ENCODE measurements around the gene GATA5. TPM values are rescaled to one million over a fixed set of nuclear protein-coding genes. Genes with fewer than 3 reads are reported as not detected.

Gene GATA5
- total RNA-seq, 1 donor from 2014 or later = not detected

DNA sequence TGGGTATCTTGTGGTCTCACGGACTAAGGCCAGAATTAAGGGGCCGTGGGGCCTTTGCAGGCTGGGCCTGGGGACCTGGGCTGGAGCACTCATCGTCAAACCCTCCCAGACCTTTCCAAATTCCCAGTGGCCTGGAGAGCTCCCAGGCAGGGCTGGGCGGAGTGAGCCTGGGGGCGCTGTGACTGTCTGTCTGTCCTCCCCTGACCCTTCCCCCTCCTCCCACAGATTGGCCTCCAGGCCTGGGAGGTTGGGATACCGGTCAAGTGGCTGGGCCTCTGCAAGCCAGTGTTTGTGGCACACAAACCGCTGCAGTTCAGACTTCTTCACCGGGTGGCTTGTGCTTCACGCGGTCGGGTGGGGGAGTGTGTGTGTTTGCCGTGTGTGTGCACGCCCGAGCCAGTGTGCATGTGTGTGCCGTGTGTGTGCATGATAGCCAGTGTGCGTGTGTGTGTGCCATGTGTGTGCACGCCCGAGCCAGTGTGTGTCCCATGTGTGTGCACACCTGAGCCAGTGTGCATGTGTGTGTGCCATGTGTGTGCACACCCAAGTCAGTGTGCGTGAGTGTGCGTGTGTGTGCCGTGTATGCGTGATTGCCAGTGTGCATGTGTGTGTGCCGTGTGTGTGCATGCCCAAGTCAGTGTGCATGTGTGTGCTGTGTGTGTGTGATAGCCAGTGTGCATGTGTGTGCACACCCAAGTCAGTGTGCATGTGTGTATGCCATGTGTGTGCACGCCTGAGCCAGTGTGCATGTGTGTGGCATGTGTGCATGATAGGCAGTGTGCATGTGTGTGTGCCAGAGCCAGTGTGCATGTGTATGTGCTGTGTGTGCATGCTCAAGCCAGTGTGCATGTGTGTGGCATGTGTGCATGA, 54.7 kb downstream of the GATA5 start:
- TF ChIP-seq, protein P1, sequence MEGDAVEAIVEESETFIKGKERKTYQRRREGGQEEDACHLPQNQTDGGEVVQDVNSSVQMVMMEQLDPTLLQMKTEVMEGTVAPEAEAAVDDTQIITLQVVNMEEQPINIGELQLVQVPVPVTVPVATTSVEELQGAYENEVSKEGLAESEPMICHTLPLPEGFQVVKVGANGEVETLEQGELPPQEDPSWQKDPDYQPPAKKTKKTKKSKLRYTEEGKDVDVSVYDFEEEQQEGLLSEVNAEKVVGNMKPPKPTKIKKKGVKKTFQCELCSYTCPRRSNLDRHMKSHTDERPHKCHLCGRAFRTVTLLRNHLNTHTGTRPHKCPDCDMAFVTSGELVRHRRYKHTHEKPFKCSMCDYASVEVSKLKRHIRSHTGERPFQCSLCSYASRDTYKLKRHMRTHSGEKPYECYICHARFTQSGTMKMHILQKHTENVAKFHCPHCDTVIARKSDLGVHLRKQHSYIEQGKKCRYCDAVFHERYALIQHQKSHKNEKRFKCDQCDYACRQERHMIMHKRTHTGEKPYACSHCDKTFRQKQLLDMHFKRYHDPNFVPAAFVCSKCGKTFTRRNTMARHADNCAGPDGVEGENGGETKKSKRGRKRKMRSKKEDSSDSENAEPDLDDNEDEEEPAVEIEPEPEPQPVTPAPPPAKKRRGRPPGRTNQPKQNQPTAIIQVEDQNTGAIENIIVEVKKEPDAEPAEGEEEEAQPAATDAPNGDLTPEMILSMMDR (IDR thresholded peaks at IDR 0.05) = no peak
- Histone ChIP-seq H3K9me3 (no peaks in the 10 kb centered on the region), H3K36me3 (no peaks in the 10 kb centered on the region), H3K4me3 (no peak overlapping the region), H3K4me1 (no peaks in the 10 kb centered on the region), H3K27ac (no peak overlapping the region), H3K27me3 (no peaks in the 10 kb centered on the region)
- DNase-seq (ENCODE audit: low spot score in 2 of 2) = no peak
- intact Hi-C loops (cut with DNase I) = no loop called here

DNA sequence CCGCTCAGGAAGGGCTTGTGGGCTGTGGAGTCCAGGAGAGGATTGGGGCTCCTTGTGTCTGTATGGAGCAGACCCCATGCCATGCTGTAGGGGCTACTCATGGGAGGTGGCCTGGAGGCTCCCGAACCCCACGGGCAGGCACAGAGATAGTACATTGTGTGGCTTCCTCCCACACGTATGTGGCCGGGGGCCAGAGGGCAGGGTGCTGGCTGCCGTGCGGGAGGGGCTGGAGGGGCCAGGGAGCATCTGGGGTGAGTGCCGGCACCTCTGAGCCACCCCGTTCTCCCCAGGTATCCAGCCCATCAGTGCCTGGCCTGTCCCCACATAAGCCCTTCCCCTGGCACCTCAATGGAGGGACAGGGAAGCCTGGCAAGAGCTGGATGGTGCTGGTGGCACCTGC, 56.0 kb downstream of the GATA5 start:
- Histone ChIP-seq H3K4me1 (no peaks in the 10 kb centered on the region), H3K27ac (no peak overlapping the region), H3K27me3 (no peaks in the 10 kb centered on the region), H3K4me3 (no peak overlapping the region), H3K9me3 (no peaks in the 10 kb centered on the region), H3K36me3 (no peaks in the 10 kb centered on the region)
- TF ChIP-seq, protein P1 (IDR thresholded peaks at IDR 0.05) = no peak
- DNase-seq (ENCODE audit: low spot score in 2 of 2) = no peak
- intact Hi-C loops (cut with DNase I) = no loop called here

- Histone ChIP-seq H3K27me3 (no peaks in the 10 kb centered on the region), H3K9me3 (no peaks in the 10 kb centered on the region), H3K27ac (no peak overlapping the region), H3K4me1 (no peaks in the 10 kb centered on the region), H3K4me3 (no peak overlapping the region), H3K36me3 (no peaks in the 10 kb centered on the region)
- TF ChIP-seq, protein P1 (IDR thresholded peaks at IDR 0.05) = no peak
- DNase-seq (ENCODE audit: low spot score in 2 of 2) = no peak
- intact Hi-C loops (cut with DNase I) = no loop called here
Observed at GRCh38 chr20:62418709-62419487, 56.9 kb downstream of the GATA5 start.

GRCh38 chr20:62417981-62418708, 57.6 kb downstream of the GATA5 start:
- intact Hi-C loops (cut with DNase I) = no loop called here
- H3K27me3 ChIP-seq = no peaks in the 10 kb centered on the region

More at GRCh38 chr20:62417981-62418708, 57.6 kb downstream of the GATA5 start:
- TF ChIP-seq, protein P1 (IDR thresholded peaks at IDR 0.05) = no peak
- Histone ChIP-seq H3K9me3 (no peaks in the 10 kb centered on the region), H3K36me3 (no peaks in the 10 kb centered on the region), H3K27ac (no peak overlapping the region), H3K4me3 (no peak overlapping the region), H3K4me1 (no peaks in the 10 kb centered on the region)
- DNase-seq (ENCODE audit: low spot score in 2 of 2) = no peak

All from ascending aorta (tissue), 2 donors.